Skeletal muscle satellite cell (primary cell): ENCODE data around the gene ARHGAP40.

Experiments used
- H3K27me3 ChIP-seq: 2 replicates; pipeline ENCODE4 v1.7.0; 2013; ENCODE audit warnings: low read length; ENCODE audit not compliant: control insufficient read depth, insufficient read depth
- H3K36me3 ChIP-seq: 2 replicates; pipeline ENCODE4 v1.7.0; 2013; ENCODE audit warnings: mild to moderate bottlenecking, control low read depth, low read length; ENCODE audit not compliant: insufficient read depth
- H3K4me1 ChIP-seq: 2 replicates; pipeline ENCODE4 v1.7.0; 2013; ENCODE audit warnings: low read length; ENCODE audit not compliant: control insufficient read depth, insufficient read depth
- H3K4me2 ChIP-seq: 2 replicates; pipeline ENCODE4 v1.7.0; 2013; ENCODE audit warnings: mild to moderate bottlenecking, low read length
- H3K4me3 ChIP-seq: 2 replicates; pipeline ENCODE4 v1.7.0; 2013; ENCODE audit warnings: low read length
- H3K9ac ChIP-seq: 2 replicates; pipeline ENCODE4 v1.7.0; 2013; ENCODE audit warnings: mild to moderate bottlenecking, low read depth, low read length, moderate library complexity
- H3K9me3 ChIP-seq: replicated peaks from 2 replicates; pipeline ENCODE4 v1.7.0; 2013; ENCODE audit warnings: mild to moderate bottlenecking, control low read depth, low read length

Gene ARHGAP40

GRCh38 chr20:38660429-38660828 is 58.8 kb downstream of the ARHGAP40 start:
- Histone ChIP-seq H3K4me2 (no peak overlapping the region), H3K27me3 (peaks cover 39% of the 10 kb centered on the region), H3K9me3 (no peaks in the 10 kb centered on the region)

GRCh38 chr20:38663660-38664059 is 62.1 kb downstream of the ARHGAP40 start:
- Histone ChIP-seq H3K9ac (no peak overlapping the region), H3K27me3 (peaks cover 43% of the 10 kb centered on the region), H3K4me2 (no peak overlapping the region), H3K36me3 (no peaks in the 10 kb centered on the region), H3K4me1 (no peaks in the 10 kb centered on the region), H3K9me3 (no peaks in the 10 kb centered on the region), H3K4me3 (no peak overlapping the region)

More at GRCh38 chr20:38660429-38660828, 58.8 kb downstream of the ARHGAP40 start:
- no peaks in the 10 kb centered on the region for H3K36me3 ChIP-seq
- H3K4me1 ChIP-seq = no peaks in the 10 kb centered on the region
- no peak overlapping the region for H3K9ac ChIP-seq
- H3K4me3 ChIP-seq = no peak overlapping the region

DNA sequence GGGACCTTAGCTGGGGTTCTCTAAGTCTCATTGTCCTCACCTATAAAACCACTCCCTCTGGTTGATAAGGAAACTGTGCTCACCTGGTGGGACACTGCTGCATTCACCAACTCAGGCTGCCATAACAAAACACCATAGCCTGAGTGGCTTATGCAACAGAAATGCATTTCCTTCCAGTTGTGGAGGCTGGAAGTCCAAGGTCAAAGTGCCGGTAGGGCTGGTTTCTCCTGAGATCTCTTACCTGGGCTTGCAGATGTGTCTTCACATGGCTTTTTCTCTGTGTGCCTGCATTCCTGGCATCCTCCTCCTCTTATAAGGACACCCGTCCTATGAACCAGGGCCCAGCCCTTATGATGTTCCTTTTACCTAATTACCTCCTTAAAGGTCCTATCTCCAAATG is 62.7 kb downstream of the ARHGAP40 start:
- H3K4me2 ChIP-seq = no peak overlapping the region
- H3K36me3 ChIP-seq = no peaks in the 10 kb centered on the region
- no peaks in the 10 kb centered on the region for H3K9me3 ChIP-seq
- H3K4me3 ChIP-seq = no peak overlapping the region
- H3K9ac ChIP-seq = no peak overlapping the region
- peaks cover 46% of the 10 kb centered on the region for H3K27me3 ChIP-seq
- H3K4me1 ChIP-seq = no peaks in the 10 kb centered on the region

DNA sequence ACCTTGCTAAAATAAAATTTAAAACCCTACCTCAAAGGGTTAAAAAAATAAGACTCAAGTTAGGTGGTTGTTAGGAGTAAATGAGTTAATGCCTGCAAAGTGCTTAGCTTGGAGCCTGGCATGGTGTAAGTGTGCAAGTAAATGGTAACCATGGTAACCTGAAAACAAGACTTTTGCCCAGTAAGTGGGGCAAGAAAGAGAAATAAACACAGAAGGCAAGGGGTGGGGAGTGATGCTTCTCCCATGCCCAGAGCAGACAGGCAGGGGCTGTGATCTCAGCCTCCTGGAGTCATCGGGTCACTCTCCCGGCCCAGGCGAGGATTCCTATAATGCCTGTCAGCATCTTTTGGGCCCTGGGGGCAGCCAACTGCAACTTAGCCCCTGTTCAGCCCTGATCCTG is 63.5 kb downstream of the ARHGAP40 start:
- Histone ChIP-seq H3K4me1 (no peaks in the 10 kb centered on the region), H3K36me3 (no peaks in the 10 kb centered on the region), H3K4me3 (no peak overlapping the region), H3K9me3 (no peaks in the 10 kb centered on the region), H3K27me3 (peaks cover 46% of the 10 kb centered on the region), H3K4me2 (no peak overlapping the region), H3K9ac (no peak overlapping the region)

DNA sequence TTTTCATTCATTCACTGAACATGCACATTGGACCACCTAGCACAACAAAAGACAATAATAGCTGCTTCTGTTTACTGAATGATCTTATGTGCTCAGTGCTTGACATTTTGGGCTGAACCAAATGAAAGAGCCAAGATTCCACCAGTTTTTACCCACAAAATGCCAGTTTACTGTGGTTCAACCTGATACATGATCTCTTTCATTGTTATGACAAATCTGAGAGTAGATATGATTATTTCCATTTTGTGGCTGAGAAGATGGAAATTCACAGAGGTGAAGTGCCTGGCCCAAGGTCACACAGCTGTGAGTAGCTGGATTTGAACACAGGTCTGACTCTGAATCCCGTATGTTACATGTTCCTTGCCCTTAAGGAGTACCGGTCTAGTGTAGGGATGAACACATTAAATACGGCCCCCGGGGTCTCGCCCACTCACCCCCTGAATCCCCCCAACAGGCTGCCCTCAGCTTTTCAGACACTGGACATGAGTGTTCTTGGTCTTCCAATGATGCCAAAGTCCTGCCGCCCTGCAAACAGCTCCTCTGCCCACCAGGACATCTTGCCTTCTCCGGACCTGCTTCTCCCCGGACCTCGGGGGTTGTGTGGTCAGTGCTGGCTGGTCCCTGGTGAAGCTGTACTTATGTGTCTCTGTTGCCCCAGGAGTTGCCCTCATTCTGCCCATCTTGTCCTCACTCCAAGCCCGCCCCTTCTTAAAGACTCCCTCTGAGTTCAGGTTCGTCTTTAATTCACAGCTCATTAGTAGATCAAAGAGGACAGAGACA is 64.1 kb downstream of the ARHGAP40 start:
- Histone ChIP-seq H3K27me3 (peaks cover 46% of the 10 kb centered on the region), H3K4me3 (no peak overlapping the region), H3K4me2 (no peak overlapping the region), H3K36me3 (no peaks in the 10 kb centered on the region), H3K9me3 (no peaks in the 10 kb centered on the region), H3K9ac (no peak overlapping the region), H3K4me1 (no peaks in the 10 kb centered on the region)

- Histone ChIP-seq H3K4me2 (no peak overlapping the region), H3K27me3 (peaks cover 56% of the 10 kb centered on the region), H3K4me1 (no peaks in the 10 kb centered on the region), H3K9me3 (no peaks in the 10 kb centered on the region), H3K9ac (no peak overlapping the region), H3K36me3 (no peaks in the 10 kb centered on the region), H3K4me3 (no peak overlapping the region)
Measured at GRCh38 chr20:38667417-38667956, 65.9 kb downstream of the ARHGAP40 start.

GRCh38 chr20:38669688-38670087 is 68.1 kb downstream of the ARHGAP40 start:
- Histone ChIP-seq H3K9ac (no peak overlapping the region), H3K36me3 (no peaks in the 10 kb centered on the region), H3K4me1 (peaks cover 10% of the 10 kb centered on the region), H3K4me3 (no peak overlapping the region), H3K9me3 (no peaks in the 10 kb centered on the region), H3K27me3 (peaks cover 47% of the 10 kb centered on the region), H3K4me2 (no peak overlapping the region)

DNA sequence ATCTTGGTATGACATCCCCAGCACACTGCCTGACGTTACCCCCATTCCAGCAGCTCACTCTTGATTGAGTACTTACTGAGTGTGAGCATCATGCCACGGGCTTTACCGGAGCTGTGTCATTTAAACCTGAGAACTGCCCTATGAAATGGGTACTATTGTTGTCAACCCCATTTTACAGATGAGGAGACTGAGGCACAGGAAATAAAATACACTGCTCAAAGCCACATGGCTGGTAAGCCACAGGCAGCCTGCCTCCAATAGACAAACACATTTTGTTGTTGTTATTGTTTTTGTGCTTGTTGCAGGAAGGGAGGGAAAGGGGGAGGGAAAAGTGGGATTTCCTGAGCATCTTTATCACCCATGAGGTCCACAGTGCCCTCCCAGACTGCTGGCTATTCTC is 69.2 kb downstream of the ARHGAP40 start:
- H3K27me3 ChIP-seq = peaks cover 41% of the 10 kb centered on the region

GRCh38 chr20:38671186-38671585 is 69.6 kb downstream of the ARHGAP40 start:
- Histone ChIP-seq H3K36me3 (no peaks in the 10 kb centered on the region), H3K27me3 (peaks cover 37% of the 10 kb centered on the region), H3K4me1 (peaks cover 10% of the 10 kb centered on the region), H3K9me3 (no peaks in the 10 kb centered on the region), H3K4me3 (no peak overlapping the region), H3K4me2 (no peak overlapping the region), H3K9ac (no peak overlapping the region)

More for the DNA sequence above, 69.2 kb downstream of the ARHGAP40 start:
- peaks cover 10% of the 10 kb centered on the region for H3K4me1 ChIP-seq
- H3K4me2 ChIP-seq = no peak overlapping the region
- H3K4me3 ChIP-seq = no peak overlapping the region
- no peak overlapping the region for H3K9ac ChIP-seq
- no peaks in the 10 kb centered on the region for H3K36me3 ChIP-seq
- no peaks in the 10 kb centered on the region for H3K9me3 ChIP-seq

GRCh38 chr20:38671701-38672292 is 70.2 kb downstream of the ARHGAP40 start:
- Histone ChIP-seq H3K4me2 (no peak overlapping the region), H3K36me3 (no peaks in the 10 kb centered on the region), H3K9ac (no peak overlapping the region), H3K4me3 (no peak overlapping the region), H3K9me3 (no peaks in the 10 kb centered on the region), H3K27me3 (peaks cover 32% of the 10 kb centered on the region), H3K4me1 (peaks cover 10% of the 10 kb centered on the region)

DNA sequence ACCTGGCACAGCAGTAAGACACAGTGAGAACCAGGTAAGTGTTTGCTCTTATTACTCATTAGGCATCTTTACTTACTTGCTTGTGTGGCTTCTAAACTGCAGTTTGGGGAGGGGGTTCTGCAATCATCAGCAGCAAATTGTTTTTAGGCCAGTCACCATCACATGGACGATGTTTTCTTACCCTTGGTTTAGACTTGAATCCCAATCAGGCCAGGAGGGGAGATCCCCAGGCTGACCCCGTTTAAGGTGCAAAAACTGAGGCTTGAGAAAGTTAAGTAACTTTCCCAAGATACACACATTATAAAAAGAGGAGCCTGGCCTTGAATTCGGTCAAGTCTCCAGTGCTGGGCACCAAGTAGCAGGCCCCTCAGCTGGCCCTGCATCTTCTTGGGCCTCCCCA is 70.9 kb downstream of the ARHGAP40 start:
- no peak overlapping the region for H3K9ac ChIP-seq
- H3K4me1 ChIP-seq = peaks cover 10% of the 10 kb centered on the region
- H3K9me3 ChIP-seq = no peaks in the 10 kb centered on the region
- H3K4me3 ChIP-seq = no peak overlapping the region
- no peak overlapping the region for H3K4me2 ChIP-seq
- peaks cover 30% of the 10 kb centered on the region for H3K27me3 ChIP-seq
- no peaks in the 10 kb centered on the region for H3K36me3 ChIP-seq
